Peyer's patch (tissue), 4 donors: ENCODE results near the gene CDH2. TPM values are rescaled to one million over a fixed set of nuclear protein-coding genes. Genes with fewer than 3 reads are reported as not detected.
A peak's percentile ranks its signal among the peaks of the same experiment; 100 is the strongest.

Experiments used
- DNase-seq, 3 donors: peaks; one replicate each; pipeline ENCODE4 v3.0.0-alpha.2; 2017 to 2019
- H3K27ac ChIP-seq, 4 donors: fragments of 200-600 bp; sonication (generic); one replicate each; pipeline ENCODE4 v1.5.1; 2016 to 2019
- H3K27me3 ChIP-seq, 2 donors: fragments of 200-600 bp; sonication (generic); one replicate each; pipeline ENCODE4 v1.5.1; 2019
- H3K36me3 ChIP-seq, 3 donors: fragments of 200-600 bp; sonication (generic); one replicate each; pipeline ENCODE4 v1.5.1; 2016 to 2019
- H3K4me1 ChIP-seq, 4 donors: fragments of 200-600 bp; sonication (generic); one replicate each; pipeline ENCODE4 v1.5.1; 2016 to 2019
- H3K4me3 ChIP-seq, 4 donors: fragments of 200-600 bp; sonication (generic); 1 replicate in 3 of 4; 2 replicates in 1 of 4; pipeline ENCODE4 v1.5.1; 2016 to 2019; ENCODE audit warnings: mild to moderate bottlenecking in 1 of 4
- H3K9me3 ChIP-seq, 4 donors: fragments of 200-600 bp; sonication (generic); one replicate each; pipeline ENCODE4 v1.5.1; 2016 to 2019; ENCODE audit warnings: mild to moderate bottlenecking in 1 of 4
- CTCF ChIP-seq, 6 experiments: fragments of 450-650 bp in 4 of 6; fragments of 200-600 bp in 2 of 6; sonication (generic) in 1 of 6; IDR thresholded peaks; one replicate each; pipeline ENCODE4 v1.5.1; 2017 to 2019; ENCODE audit warnings: antibody characterized with exemption in 6 of 6, mild to moderate bottlenecking in 3 of 6, moderate library complexity in 1 of 6
- POLR2A ChIP-seq, 2 donors: fragments of 450-650 bp; IDR thresholded peaks; one replicate each; pipeline ENCODE4 v1.5.1; 2017; ENCODE audit warnings: antibody characterized with exemption in 2 of 2, mild to moderate bottlenecking in 2 of 2, moderate library complexity in 2 of 2
- total RNA-seq, 4 donors: library from RNA; depleted of rRNA; stranded (reverse); fragments of >200 nt; gene quantifications; one replicate each; pipeline ENCODE4 v1.1.0, GENCODE V29; 2016

Gene CDH2
- total RNA-seq, 4 donors from 2014 or later, result 0.66 to 1.3 TPM; not detected in 2

DNA sequence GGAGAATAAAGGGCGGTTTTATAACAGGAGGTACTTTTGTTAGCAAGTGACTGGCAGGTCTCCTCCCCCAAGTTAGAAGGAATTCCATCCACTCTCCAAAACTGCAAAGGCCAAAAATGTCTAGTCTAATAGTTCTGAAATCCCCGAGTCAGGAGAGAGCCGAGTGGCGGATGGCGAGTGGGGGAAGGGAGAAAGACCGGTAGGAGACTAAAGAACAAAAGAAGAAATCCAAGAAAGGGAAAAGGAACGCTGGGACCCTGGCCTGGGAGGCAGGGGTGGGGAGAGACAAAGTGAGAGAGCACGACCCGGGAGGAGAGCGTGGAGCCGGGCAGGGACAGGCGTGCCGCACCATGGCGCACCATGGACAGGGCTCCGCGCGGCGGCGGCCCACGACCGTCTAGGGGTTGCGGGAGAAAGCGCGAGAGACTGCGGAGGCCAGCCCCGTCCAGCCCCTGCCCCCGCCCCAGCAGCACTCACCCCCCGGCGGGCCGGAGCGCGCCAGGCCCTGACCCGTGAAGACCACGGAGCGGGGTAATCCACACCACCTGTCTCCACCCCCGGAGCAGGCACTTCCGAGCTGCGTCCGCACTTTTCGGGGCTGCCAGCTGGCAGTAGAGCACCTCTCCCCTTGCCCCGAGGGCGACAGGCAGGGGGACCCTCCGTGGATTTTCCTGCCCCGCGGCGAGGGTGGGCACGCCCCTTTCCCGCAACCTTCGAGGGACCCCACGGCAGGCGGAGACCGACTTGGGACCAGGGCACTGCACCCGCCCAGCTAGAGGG, 1.6 kb downstream of the CDH2 start:
- TF ChIP-seq POLR2A (IDR thresholded peaks at IDR 0.05) (no peak), CTCF (IDR thresholded peaks at IDR 0.05) (no peak)
- Histone ChIP-seq H3K36me3 (no peaks in the 10 kb centered on the region), H3K27ac (no peak overlapping the region), H3K4me1 (peaks cover 0 to 22% (median 0%) of the 10 kb centered on the region in 4 donors), H3K27me3 (peaks cover 0 to 15% of the 10 kb centered on the region in 2 donors), H3K9me3 (peaks cover 0 to 5% (median 0%) of the 10 kb centered on the region in 4 donors), H3K4me3 (peak overlapping the region in 2 of 4 donors; percentile 48 to 50)
- DNase-seq, result no peak

DNA sequence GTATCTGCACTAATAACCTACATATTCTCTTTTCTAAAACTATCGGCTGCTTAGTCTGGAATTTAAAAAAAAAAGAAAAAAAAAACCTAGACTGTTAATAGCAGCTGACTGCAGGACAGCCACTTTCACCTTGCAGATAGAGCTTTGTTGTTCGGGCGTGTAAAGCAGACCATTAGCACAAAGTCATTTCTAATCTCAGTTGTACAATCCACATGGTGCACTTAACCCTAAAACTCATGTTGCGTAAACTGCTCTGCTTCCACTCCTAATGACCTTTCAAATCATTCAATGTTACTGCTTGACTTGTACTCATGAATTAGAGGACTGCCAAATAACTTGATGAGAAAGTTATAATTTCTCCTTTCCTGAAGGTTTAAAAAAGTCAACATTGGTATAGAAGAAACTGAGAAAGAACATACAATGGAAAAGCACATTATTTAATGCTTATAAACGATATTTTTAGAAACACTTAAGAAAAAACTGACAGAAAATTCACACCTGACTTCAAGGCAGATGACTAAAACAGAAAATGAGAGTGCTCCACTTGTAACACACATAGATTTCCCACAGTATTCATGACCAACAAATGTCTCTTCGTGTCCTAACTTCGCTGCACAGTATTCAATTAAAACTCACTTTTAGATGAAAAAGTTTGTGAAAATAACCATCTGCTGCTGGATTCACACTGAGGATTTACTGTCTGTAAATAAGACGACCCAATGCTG, 2.6 kb downstream of the CDH2 start:
- no peak for DNase-seq
- Histone ChIP-seq H3K4me3 (no peak overlapping the region), H3K9me3 (peaks cover 0 to 5% (median 0%) of the 10 kb centered on the region in 4 donors), H3K27me3 (peaks cover 0 to 15% of the 10 kb centered on the region in 2 donors), H3K27ac (no peak overlapping the region), H3K36me3 (no peaks in the 10 kb centered on the region), H3K4me1 (peaks cover 0 to 22% (median 0%) of the 10 kb centered on the region in 4 donors)
- TF ChIP-seq CTCF (IDR thresholded peaks at IDR 0.05) (no peak), POLR2A (IDR thresholded peaks at IDR 0.05) (no peak)

DNA sequence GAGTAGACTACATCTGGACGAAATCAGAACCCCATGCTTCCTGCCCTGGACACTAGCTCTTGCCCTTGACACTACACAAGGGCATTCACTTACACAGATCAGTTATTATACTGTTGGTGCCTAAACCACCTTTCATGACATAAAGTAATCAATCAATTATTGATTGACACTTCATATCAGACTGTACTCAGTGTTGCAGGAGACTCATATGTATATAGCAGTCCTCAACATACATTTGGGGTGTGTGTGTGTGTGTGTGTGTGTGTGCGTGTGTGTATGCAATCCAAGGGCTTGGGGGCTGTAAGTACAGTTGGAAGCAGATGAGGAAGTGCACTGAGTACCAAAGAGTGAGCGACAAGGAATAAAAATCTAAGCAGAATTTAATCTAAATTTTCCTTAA, 5.1 kb downstream of the CDH2 start:
- Histone ChIP-seq H3K27ac (no peak overlapping the region), H3K36me3 (no peaks in the 10 kb centered on the region), H3K9me3 (peaks cover 0 to 2% (median 0%) of the 10 kb centered on the region in 4 donors), H3K4me1 (peaks cover 0 to 16% (median 0%) of the 10 kb centered on the region in 4 donors), H3K4me3 (no peak overlapping the region), H3K27me3 (peaks cover 0 to 15% of the 10 kb centered on the region in 2 donors)
- no peak for DNase-seq
- TF ChIP-seq POLR2A (IDR thresholded peaks at IDR 0.05) (no peak), CTCF (IDR thresholded peaks at IDR 0.05) (no peak)

DNA sequence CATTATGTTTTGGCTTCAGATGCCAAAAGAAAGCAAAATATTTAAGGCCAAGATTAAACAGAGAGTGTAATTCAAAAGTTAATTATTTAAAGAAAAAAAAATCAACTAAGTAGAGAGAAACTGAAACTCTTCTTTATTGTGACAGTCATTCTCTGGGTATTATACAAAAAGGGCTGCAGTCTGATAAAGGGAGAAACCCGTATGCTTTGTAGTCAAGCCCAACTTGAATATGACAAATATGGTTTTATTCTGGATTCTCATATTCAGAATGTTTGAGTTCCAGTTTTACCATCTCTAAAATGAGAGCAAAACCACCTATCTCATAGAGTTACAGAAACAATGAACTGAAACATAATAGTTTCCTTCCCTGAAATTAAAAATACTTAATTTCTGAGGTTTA, 8.2 kb downstream of the CDH2 start:
- Histone ChIP-seq H3K27ac (no peak overlapping the region), H3K27me3 (no peaks in the 10 kb centered on the region), H3K9me3 (no peaks in the 10 kb centered on the region), H3K4me3 (no peak overlapping the region), H3K4me1 (no peaks in the 10 kb centered on the region), H3K36me3 (no peaks in the 10 kb centered on the region)
- DNase-seq, result no peak
- TF ChIP-seq CTCF (IDR thresholded peaks at IDR 0.05) (no peak), POLR2A (IDR thresholded peaks at IDR 0.05) (no peak)

GRCh38 chr18:28167835-28168349, 9.0 kb downstream of the CDH2 start:
- DNase-seq, result no peak

More at GRCh38 chr18:28167835-28168349, 9.0 kb downstream of the CDH2 start:
- H3K9me3 ChIP-seq, result no peaks in the 10 kb centered on the region
- TF ChIP-seq POLR2A (IDR thresholded peaks at IDR 0.05) (no peak), CTCF (IDR thresholded peaks at IDR 0.05) (no peak)
- no peaks in the 10 kb centered on the region for H3K4me1 ChIP-seq
- no peaks in the 10 kb centered on the region for H3K27me3 ChIP-seq
- H3K27ac ChIP-seq, result no peak overlapping the region
- no peaks in the 10 kb centered on the region for H3K36me3 ChIP-seq
- no peak overlapping the region for H3K4me3 ChIP-seq
